Neuron (in vitro differentiated cells): Measurements from ENCODE around the gene NKPD1.

ENCODE experiments used
- H2AFZ ChIP-seq: one replicate; pipeline ENCODE4 v1.6.1; 2013; ENCODE audit warnings: low read depth, mild to moderate bottlenecking, inconsistent platforms, low read length, moderate library complexity
- H3K27me3 ChIP-seq: one replicate; pipeline ENCODE4 v1.6.1; 2013; ENCODE audit warnings: low read length; ENCODE audit not compliant: insufficient read depth
- H3K36me3 ChIP-seq: one replicate; pipeline ENCODE4 v1.6.1; 2013; ENCODE audit warnings: low read length; ENCODE audit not compliant: insufficient read depth
- H3K4me1 ChIP-seq: one replicate; pipeline ENCODE4 v1.6.1; 2013; ENCODE audit warnings: low read length; ENCODE audit not compliant: insufficient read depth
- H3K4me3 ChIP-seq: 2 replicates; pipeline ENCODE4 v1.5.1; 2013; ENCODE audit warnings: mild to moderate bottlenecking, low read length, moderate library complexity
- H3K9me3 ChIP-seq: one replicate; pipeline ENCODE4 v1.6.1; 2013; ENCODE audit warnings: low read length

NKPD1 gene

GRCh38 chr19:45146741-45147205, 14.0 kb downstream of the NKPD1 start:
- Histone ChIP-seq H3K36me3 (peaks cover 27% of the 10 kb centered on the region), H3K4me1 (no peaks in the 10 kb centered on the region), H3K27me3 (no peaks in the 10 kb centered on the region), H3K4me3 (no peak overlapping the region), H3K9me3 (peaks cover 2% of the 10 kb centered on the region), H2AFZ (no peak overlapping the region)

GRCh38 chr19:45146251-45146650, 14.5 kb downstream of the NKPD1 start:
- H3K4me3 ChIP-seq = no peak overlapping the region

GRCh38 chr19:45145270-45146189, 15.3 kb downstream of the NKPD1 start:
- no peak overlapping the region for H3K4me3 ChIP-seq
- H3K9me3 ChIP-seq = peaks cover 2% of the 10 kb centered on the region
- no peak overlapping the region for H2AFZ ChIP-seq
- H3K27me3 ChIP-seq = no peaks in the 10 kb centered on the region
- no peaks in the 10 kb centered on the region for H3K4me1 ChIP-seq
- peaks cover 39% of the 10 kb centered on the region for H3K36me3 ChIP-seq

More at GRCh38 chr19:45146251-45146650, 14.5 kb downstream of the NKPD1 start:
- no peaks in the 10 kb centered on the region for H3K4me1 ChIP-seq
- no peaks in the 10 kb centered on the region for H3K27me3 ChIP-seq
- H3K9me3 ChIP-seq = peaks cover 2% of the 10 kb centered on the region
- no peak overlapping the region for H2AFZ ChIP-seq
- H3K36me3 ChIP-seq = peaks cover 32% of the 10 kb centered on the region

GRCh38 chr19:45144431-45145269, 16.1 kb downstream of the NKPD1 start:
- peaks cover 2% of the 10 kb centered on the region for H3K9me3 ChIP-seq
- no peaks in the 10 kb centered on the region for H3K27me3 ChIP-seq
- H2AFZ ChIP-seq = no peak overlapping the region
- H3K4me1 ChIP-seq = no peaks in the 10 kb centered on the region
- no peak overlapping the region for H3K4me3 ChIP-seq
- H3K36me3 ChIP-seq = peaks cover 39% of the 10 kb centered on the region

- no peak overlapping the region for H2AFZ ChIP-seq
- no peak overlapping the region for H3K4me3 ChIP-seq
- no peaks in the 10 kb centered on the region for H3K27me3 ChIP-seq
- no peaks in the 10 kb centered on the region for H3K4me1 ChIP-seq
- peaks cover 39% of the 10 kb centered on the region for H3K36me3 ChIP-seq
- peaks cover 2% of the 10 kb centered on the region for H3K9me3 ChIP-seq
Observed at GRCh38 chr19:45142726-45143110, 18.1 kb downstream of the NKPD1 start.

- H2AFZ ChIP-seq = no peak overlapping the region
- H3K27me3 ChIP-seq = no peaks in the 10 kb centered on the region
- H3K4me3 ChIP-seq = no peak overlapping the region
Observed at GRCh38 chr19:45142016-45142725, 18.6 kb downstream of the NKPD1 start.

GRCh38 chr19:45141203-45141900, 19.4 kb downstream of the NKPD1 start:
- H3K4me3 ChIP-seq = no peak overlapping the region
- peaks cover 39% of the 10 kb centered on the region for H3K36me3 ChIP-seq
- no peaks in the 10 kb centered on the region for H3K27me3 ChIP-seq
- no peak overlapping the region for H2AFZ ChIP-seq
- H3K4me1 ChIP-seq = peaks cover 12% of the 10 kb centered on the region
- H3K9me3 ChIP-seq = peaks cover 2% of the 10 kb centered on the region

More at GRCh38 chr19:45142016-45142725, 18.6 kb downstream of the NKPD1 start:
- Histone ChIP-seq H3K9me3 (peaks cover 2% of the 10 kb centered on the region), H3K36me3 (peaks cover 39% of the 10 kb centered on the region), H3K4me1 (peaks cover 4% of the 10 kb centered on the region)

GRCh38 chr19:45140533-45140932, 20.2 kb downstream of the NKPD1 start:
- Histone ChIP-seq H3K4me3 (no peak overlapping the region), H3K36me3 (peaks cover 38% of the 10 kb centered on the region), H3K9me3 (peaks cover 2% of the 10 kb centered on the region), H2AFZ (no peak overlapping the region), H3K4me1 (peaks cover 17% of the 10 kb centered on the region), H3K27me3 (no peaks in the 10 kb centered on the region)

- Histone ChIP-seq H3K9me3 (peaks cover 2% of the 10 kb centered on the region), H3K4me3 (no peak overlapping the region), H3K27me3 (no peaks in the 10 kb centered on the region), H3K4me1 (peaks cover 17% of the 10 kb centered on the region), H3K36me3 (peaks cover 35% of the 10 kb centered on the region), H2AFZ (no peak overlapping the region)
Observed at GRCh38 chr19:45140144-45140503, 20.7 kb downstream of the NKPD1 start.

- Histone ChIP-seq H3K36me3 (peaks cover 32% of the 10 kb centered on the region), H3K4me1 (peaks cover 17% of the 10 kb centered on the region), H2AFZ (no peak overlapping the region), H3K4me3 (no peak overlapping the region), H3K9me3 (peaks cover 2% of the 10 kb centered on the region), H3K27me3 (no peaks in the 10 kb centered on the region)
Observed at GRCh38 chr19:45139286-45140143, 21.3 kb downstream of the NKPD1 start.

GRCh38 chr19:45138303-45138751, 22.5 kb downstream of the NKPD1 start:
- H3K9me3 ChIP-seq = no peaks in the 10 kb centered on the region
- no peaks in the 10 kb centered on the region for H3K27me3 ChIP-seq
- no peak overlapping the region for H3K4me3 ChIP-seq
- peaks cover 27% of the 10 kb centered on the region for H3K36me3 ChIP-seq
- H2AFZ ChIP-seq = no peak overlapping the region
- H3K4me1 ChIP-seq = peaks cover 17% of the 10 kb centered on the region
